HG03521 (cell line): ENCODE measurements around the gene CSMD2.

Experiments used
- ATAC-seq: cut with Tn5 transposase; IDR thresholded peaks from one replicate; pipeline ENCODE4 v1.9.1; 2021; ENCODE audit warnings: mild to moderate bottlenecking, moderate library complexity; ENCODE audit not compliant: unreplicated experiment

CSMD2 gene

GRCh38 chr1:33697816-33698215 lies 467.2 kb downstream of the CSMD2 start:
- no peak for ATAC-seq

- ATAC-seq, result no peak
Measured at GRCh38 chr1:33696962-33697361, 468.1 kb downstream of the CSMD2 start.

GRCh38 chr1:33696311-33696710 lies 468.7 kb downstream of the CSMD2 start:
- no peak for ATAC-seq

- ATAC-seq, result no peak
Measured at GRCh38 chr1:33692206-33693188, 472.5 kb downstream of the CSMD2 start.

- ATAC-seq, result no peak
Measured at GRCh38 chr1:33687000-33687399, 478.0 kb downstream of the CSMD2 start.

- no peak for ATAC-seq
Measured at GRCh38 chr1:33686551-33686950, 478.5 kb downstream of the CSMD2 start.

GRCh38 chr1:33685256-33685655 lies 479.8 kb downstream of the CSMD2 start:
- ATAC-seq, result no peak

- ATAC-seq, result no peak
Measured at GRCh38 chr1:33684396-33685179, 480.4 kb downstream of the CSMD2 start.

- no peak for ATAC-seq
Measured at GRCh38 chr1:33683913-33684312, 481.1 kb downstream of the CSMD2 start.

GRCh38 chr1:33682371-33682770 lies 482.7 kb downstream of the CSMD2 start:
- no peak for ATAC-seq

GRCh38 chr1:33680281-33680840 lies 484.7 kb downstream of the CSMD2 start:
- ATAC-seq, result no peak

GRCh38 chr1:33670567-33670966 lies 494.5 kb downstream of the CSMD2 start:
- no peak for ATAC-seq

- no peak for ATAC-seq
Measured at GRCh38 chr1:33668695-33669094, 496.3 kb downstream of the CSMD2 start.

GRCh38 chr1:33667386-33668282 lies 497.4 kb downstream of the CSMD2 start:
- no peak for ATAC-seq

- ATAC-seq, result no peak
Measured at GRCh38 chr1:33666616-33667015, 498.4 kb downstream of the CSMD2 start.

- no peak for ATAC-seq
Measured at GRCh38 chr1:33661811-33662454, 503.1 kb downstream of the CSMD2 start.

GRCh38 chr1:33660956-33661355 lies 504.1 kb downstream of the CSMD2 start:
- ATAC-seq, result no peak

- no peak for ATAC-seq
Measured at GRCh38 chr1:33660244-33660643, 504.8 kb downstream of the CSMD2 start.

- no peak for ATAC-seq
Measured at GRCh38 chr1:33659641-33660040, 505.4 kb downstream of the CSMD2 start.

GRCh38 chr1:33657833-33658232 lies 507.2 kb downstream of the CSMD2 start:
- ATAC-seq, result no peak
